GM21423 (cell line): Measurements from ENCODE around the gene MARCHF6.
"Not testable (repeated sequence)": the region's sequence is repeated elsewhere in the genome, so short reads cannot be mapped to it uniquely, and the experiment has no call there.

ENCODE experiments used
- ATAC-seq: cut with Tn5 transposase; IDR thresholded peaks from one replicate; pipeline ENCODE4 v1.9.1; 2021; ENCODE audit warnings: mild to moderate bottlenecking, moderate library complexity; ENCODE audit not compliant: unreplicated experiment

Gene MARCHF6

GRCh38 chr5:10344461-10345106 is 8.9 kb upstream of the MARCHF6 start:
- not testable (repeated sequence) for ATAC-seq

- no peak for ATAC-seq
Measured at GRCh38 chr5:10348258-10348657, 5.2 kb upstream of the MARCHF6 start.

DNA sequence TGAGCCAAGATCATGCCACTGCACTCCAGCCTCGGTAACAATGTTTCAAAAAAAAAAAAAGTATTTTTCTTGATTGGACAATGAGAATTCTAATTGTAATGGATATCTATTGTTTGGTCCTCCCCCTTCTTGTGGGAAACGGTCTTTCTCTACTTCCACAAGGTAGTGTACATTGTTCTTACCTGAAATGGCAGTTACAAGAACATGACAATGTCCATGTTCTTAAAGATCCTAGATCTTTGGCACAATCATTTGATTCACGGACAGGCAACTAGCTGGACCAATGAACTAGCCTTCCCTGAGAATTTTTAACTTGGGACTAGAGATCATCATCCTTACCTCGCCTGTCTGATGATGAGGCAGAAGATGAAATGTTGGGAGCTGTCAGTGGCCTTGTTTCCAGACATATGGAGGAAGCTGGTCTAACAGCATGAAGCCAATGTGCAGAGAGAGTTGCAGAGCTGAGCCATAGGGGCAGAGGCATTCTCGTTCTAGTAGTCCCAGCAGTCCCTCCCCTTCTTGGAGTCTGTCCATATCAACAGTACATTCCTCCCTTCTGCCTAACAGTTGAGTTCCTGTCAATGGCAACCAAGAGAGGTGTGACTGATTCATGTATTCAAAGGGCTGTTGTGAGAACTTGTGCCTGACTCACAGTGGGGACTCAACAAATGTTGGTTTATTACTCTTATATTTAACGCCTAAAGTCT is 2.1 kb upstream of the MARCHF6 start:
- no peak for ATAC-seq

GRCh38 chr5:10351919-10352318 is 1.6 kb upstream of the MARCHF6 start:
- ATAC-seq: no peak

DNA sequence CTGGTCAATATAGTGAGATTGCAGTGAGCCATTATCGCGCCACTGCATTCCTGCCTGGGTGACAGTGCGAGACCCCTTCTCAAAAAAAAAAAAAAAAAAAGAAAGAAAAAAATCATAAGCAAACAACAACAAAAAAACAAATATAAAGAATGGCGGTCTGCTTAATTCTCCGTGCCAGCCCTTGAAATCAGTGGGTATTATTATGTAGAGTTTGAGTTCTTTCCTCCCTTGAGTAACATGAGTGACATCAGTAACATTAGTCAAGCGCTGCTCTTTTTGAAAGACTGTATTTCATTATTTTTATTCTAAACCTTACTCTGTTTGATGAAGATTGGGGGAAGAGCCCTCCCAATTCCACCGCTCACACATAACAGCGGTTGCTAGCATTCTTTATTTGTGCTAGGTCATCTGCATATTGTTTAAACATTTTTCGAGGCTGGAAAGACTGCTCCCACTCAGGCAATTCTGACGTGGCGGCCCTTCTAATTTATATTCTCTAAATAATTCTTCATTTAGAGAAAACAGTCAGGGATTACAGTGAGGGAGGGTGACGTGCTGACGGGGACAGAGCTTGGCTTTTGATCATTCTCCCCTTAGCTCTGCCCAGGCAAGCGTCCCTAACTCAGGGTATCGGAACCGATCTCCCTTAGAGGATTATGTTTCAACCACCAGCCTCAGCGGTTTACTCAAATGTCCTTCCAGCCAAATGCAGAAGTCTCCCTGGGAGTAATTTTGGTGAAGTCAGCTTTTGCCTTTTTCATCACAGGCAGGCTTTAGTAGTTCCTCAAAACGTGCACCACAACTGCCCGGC is 860 bp upstream of the MARCHF6 start:
- no peak for ATAC-seq

DNA sequence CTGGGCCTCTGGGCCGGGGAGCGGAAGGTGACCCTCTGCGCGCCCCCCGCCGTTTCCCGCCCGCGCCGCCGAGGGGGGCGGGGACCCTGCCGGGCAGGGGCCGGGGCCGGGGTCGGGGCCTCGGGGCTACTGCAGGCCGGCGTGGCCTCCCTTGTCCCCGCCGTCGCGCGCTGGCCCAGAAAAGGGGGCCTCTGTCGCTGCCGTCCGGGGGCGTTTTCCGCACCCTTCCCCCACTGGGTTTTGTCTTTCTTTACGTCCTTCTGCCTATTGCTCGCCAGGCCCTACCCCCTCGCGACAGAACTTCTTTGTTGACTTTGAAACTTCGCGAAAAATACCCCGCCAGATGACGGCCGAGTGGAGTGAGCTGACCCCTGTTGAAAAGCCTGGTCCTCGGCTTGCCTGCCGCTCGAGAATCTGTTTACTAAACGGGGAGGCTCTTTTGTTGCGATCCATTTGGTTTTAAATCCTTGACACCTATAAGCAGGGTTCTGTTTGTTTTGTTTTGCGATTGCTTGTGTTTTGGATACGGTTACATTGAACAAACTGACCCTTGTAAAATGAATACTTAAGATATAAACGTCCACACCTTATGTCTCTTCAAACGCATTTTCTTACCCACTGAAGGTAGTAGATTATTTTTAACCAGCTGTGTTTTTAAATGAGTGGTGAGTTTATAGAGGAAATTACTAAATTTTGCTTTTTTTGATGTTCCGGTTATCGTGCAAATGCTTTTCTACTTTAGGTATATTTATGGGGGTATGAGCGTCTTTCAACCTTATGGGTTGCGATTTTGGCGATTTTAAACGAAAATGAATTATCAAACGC is 765 bp downstream of the MARCHF6 start:
- peak; percentile 12 for ATAC-seq

DNA sequence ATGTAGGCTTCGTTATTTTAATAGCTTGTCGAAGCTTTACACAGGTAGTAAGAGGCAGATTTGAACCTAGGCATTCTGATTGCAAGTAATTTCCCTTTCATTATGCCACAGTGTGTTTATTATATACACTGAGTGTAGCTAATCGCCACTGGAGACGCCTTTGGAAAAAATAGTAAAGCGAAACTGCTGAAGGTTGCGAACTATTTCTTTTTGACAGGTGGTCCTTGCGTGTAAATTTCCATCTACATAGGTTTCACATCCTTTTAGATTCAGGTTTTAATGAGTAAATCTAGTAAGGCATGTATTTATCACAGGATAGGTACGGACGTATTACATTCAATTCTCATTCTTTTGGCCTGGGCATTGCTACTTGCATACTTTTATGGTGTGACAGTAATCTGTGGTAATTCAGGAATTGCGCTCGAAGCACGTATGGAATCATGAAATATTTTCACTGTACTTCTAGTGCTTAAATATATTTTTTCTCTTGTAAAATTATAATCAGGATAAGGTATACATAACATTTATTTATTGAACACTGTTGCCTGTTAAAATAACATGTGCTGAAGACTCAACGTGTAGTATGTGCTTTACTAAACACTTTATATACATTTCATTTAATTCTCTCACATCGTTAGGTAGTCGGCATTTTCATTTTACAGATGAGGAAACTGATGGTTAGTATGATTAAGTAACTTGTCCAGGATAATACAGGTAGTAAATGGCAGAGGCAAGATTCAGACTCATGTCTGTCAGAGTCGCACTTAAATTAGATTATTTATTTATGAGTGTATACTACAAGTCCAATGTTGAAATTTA is 1.8 kb downstream of the MARCHF6 start:
- no peak for ATAC-seq

DNA sequence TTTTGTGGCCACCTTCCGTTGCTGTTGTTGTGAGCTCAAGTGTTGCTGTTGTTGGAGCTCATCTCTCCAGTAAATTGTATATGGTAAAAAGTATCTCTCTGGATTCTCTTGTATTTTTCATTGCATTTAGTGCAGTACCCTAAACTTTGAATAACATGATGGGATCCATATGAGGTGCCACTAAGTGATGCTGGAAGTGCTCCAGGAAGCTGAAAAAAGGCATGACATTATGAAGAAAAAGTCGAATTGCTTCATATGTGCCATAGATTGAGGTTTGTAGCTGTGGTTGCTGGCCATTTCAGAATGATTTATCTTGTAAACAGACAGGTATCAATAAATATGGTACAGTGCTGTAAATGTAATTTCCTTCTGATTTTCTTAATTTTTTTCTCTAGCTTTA is 5.5 kb downstream of the MARCHF6 start:
- no peak for ATAC-seq

DNA sequence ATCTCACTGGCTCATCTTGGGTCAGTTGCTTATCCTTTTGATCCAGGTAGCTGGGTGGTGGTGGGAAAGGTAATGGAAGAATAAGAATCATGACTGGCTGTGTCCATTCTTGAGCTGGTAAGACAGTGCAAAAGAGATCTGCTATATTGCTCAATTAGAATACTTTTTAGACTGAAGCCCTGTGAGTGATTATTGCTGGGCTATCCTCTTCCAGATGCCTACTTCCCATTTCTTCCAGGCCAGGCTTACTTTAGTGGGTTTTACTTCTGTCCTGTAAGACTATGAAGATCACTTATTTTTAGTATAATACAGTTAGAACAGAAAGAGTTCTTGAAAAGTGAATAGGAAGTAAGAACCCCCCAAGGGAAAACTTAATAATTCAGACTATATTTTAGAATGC is 7.2 kb downstream of the MARCHF6 start:
- ATAC-seq: no peak

- ATAC-seq: no peak
Measured at GRCh38 chr5:10363519-10364185, 10.2 kb downstream of the MARCHF6 start.

GRCh38 chr5:10364186-10364689 is 10.7 kb downstream of the MARCHF6 start:
- no peak for ATAC-seq

- ATAC-seq: no peak
Measured at GRCh38 chr5:10365782-10366181, 12.3 kb downstream of the MARCHF6 start.

- ATAC-seq: no peak
Measured at GRCh38 chr5:10366310-10367272, 13.1 kb downstream of the MARCHF6 start.

DNA sequence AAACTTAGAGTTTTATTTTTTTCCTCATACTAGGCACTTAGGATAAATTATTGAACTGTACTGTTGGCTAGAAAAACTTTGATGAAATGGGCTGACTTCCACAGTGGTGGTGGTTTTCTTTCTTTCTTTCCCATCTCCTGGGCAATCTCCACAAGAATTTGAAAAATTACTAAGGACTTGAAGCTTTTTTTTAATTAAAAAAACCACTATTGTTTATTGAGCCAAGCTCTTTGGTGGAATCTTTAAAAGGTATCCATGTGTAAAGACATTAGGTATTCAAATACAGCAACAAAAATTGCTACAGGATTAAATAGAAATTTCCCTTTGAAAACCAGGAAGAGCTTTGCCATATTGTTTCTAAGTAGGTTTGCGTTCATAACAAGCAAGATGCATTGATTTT is 14.1 kb downstream of the MARCHF6 start:
- ATAC-seq: no peak

GRCh38 chr5:10370931-10371330 is 17.4 kb downstream of the MARCHF6 start:
- no peak for ATAC-seq

- ATAC-seq: not testable (repeated sequence)
Measured at GRCh38 chr5:10371369-10371768, 17.9 kb downstream of the MARCHF6 start.

DNA sequence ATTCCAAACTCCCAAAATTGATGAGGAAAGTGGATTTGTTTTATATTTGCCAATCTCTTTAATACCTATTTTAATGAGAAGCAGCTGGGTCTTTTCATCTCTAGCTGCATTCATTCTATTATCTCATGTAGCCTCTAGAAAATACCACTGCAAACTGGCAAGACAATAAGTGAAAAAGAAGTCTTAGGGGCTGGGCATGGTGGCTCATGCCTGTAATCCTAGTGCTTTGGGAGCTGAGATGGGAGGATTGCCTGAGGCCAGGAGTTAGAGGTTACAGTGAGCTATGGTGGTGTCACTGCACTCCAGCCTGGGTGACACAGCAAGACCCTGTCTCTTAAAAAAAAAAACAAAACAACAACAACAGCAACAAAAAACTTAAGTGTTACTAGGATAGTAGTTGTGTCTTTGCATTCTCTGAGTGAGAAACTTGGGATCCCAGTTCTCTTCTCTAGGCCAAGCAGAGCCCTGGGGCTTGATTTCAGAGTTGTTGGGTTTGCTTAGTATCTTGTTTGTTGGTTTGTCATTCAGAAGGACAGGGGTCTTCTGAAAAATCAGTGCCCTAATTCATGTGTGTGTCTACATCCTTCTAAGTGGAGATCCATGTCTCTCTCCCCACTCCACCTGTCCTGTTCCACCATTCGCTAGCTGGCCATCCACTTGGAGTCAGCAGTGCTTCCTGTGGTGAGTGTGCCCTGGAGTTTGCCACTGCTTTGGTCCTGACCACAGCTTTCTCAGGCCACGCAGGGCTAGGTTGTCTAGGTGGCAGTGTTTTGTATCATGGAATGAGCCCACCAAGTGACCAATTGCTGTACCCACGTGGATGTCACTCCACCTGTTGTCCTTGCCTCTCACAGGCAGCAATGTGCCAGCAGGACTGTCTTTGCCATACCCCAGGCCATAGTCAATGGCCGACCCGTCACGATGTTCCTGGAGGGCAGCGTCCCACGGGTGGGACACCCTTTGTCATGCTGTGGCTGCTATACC is 19.5 kb downstream of the MARCHF6 start:
- no peak for ATAC-seq
